PC-9 (cell line): Measurements from ENCODE around the gene PI4KA. TPM values are rescaled to one million over a fixed set of nuclear protein-coding genes. Genes with fewer than 3 reads are reported as not detected.
"Not testable (repeated sequence)": the region's sequence is repeated elsewhere in the genome, so short reads cannot be mapped to it uniquely, and the experiment has no call there.

Experiments
- BruUV-seq: library from RNA; stranded (reverse); fragments of 400-500 nt; replicated peaks from 2 replicates; lab custom pipeline; 2021; lab: Mats Ljungman, UMichigan
- CTCF ChIA-PET: fragments of 300-600 bp; sonication (Branson Sonifier 250); formaldehyde crosslinking; loops from one replicate; lab custom pipeline; 2022; ENCODE audit warnings: antibody characterized with exemption; lab: Charles Lee
- POLR2A ChIA-PET: fragments of 300-600 bp; sonication (Branson Sonifier 250); formaldehyde crosslinking; loops from one replicate; lab custom pipeline; 2022; ENCODE audit warnings: antibody characterized with exemption; ENCODE audit not compliant: unreplicated experiment; lab: Charles Lee
- DNase-seq, 2 experiments: peaks; one replicate each; pipeline versions ENCODE4 v3.0.0 to v3.0.0-alpha.2; 2015 to 2022; ENCODE audit warnings: mixed read lengths in 1 of 2
- H2AFZ ChIP-seq: fragments of 200-600 bp; sonication (generic); 2 replicates; pipeline ENCODE4 v1.8.1; 2017; ENCODE audit warnings: antibody characterized with exemption
- H3F3A ChIP-seq: fragments of 200-600 bp; sonication (generic); 2 replicates; pipeline ENCODE4 v1.8.1; 2017; ENCODE audit warnings: antibody characterized with exemption, mild to moderate bottlenecking, low read depth; ENCODE audit not compliant: insufficient read depth
- H3K27ac ChIP-seq: fragments of 200-600 bp; sonication (generic); 2 replicates; pipeline ENCODE4 v1.6.1; 2016; ENCODE audit warnings: mixed run types
- H3K27me3 ChIP-seq: fragments of 200-600 bp; sonication (generic); 2 replicates; pipeline ENCODE4 v1.6.1; 2016; ENCODE audit warnings: low read depth, mixed run types; ENCODE audit not compliant: insufficient read depth
- H3K36me3 ChIP-seq: fragments of 200-600 bp; sonication (generic); 2 replicates; pipeline ENCODE4 v1.6.1; 2016; ENCODE audit warnings: low read depth, mixed run types
- H3K4me1 ChIP-seq: fragments of 200-600 bp; sonication (generic); replicated peaks from 2 replicates; pipeline ENCODE4 v1.6.1; 2016; ENCODE audit warnings: mixed run types; ENCODE audit not compliant: insufficient read depth
- H3K4me2 ChIP-seq: fragments of 200-600 bp; sonication (generic); 2 replicates; pipeline ENCODE4 v1.6.1; 2017; ENCODE audit warnings: mixed run types
- H3K4me3 ChIP-seq: fragments of 200-600 bp; sonication (generic); 2 replicates; pipeline ENCODE4 v1.6.1; 2016; ENCODE audit warnings: mixed run types
- H3K79me2 ChIP-seq: fragments of 200-600 bp; sonication (generic); 2 replicates; pipeline ENCODE4 v1.6.1; 2017; ENCODE audit warnings: low read depth, mixed run types
- H3K9me2 ChIP-seq: fragments of 200-600 bp; sonication (generic); 2 replicates; pipeline ENCODE4 v1.8.1; 2017; ENCODE audit warnings: mild to moderate bottlenecking; ENCODE audit not compliant: insufficient read depth
- H3K9me3 ChIP-seq: fragments of 200-600 bp; sonication (generic); 2 replicates; pipeline ENCODE4 v1.8.1; 2016; ENCODE audit warnings: low read depth; ENCODE audit not compliant: insufficient read depth
- H4K20me1 ChIP-seq: fragments of 200-600 bp; sonication (generic); 2 replicates; pipeline ENCODE4 v1.8.1; 2017; ENCODE audit not compliant: insufficient read depth
- EZH2 ChIP-seq: fragments of 200-600 bp; sonication (generic); IDR thresholded peaks from 2 replicates; pipeline ENCODE4 v1.8.0; 2017; ENCODE audit warnings: antibody characterized with exemption, low read depth
- intact Hi-C: fragments of 100-400 bp; cut with micrococcal nuclease; formaldehyde crosslinking; loops from one replicate; pipeline ENCODE4 v1.10.0; 2022; ENCODE audit not compliant: unreplicated experiment
- total RNA-seq: library from RNA; stranded (reverse); gene quantifications from 2 replicates; pipeline ENCODE4 v1.2.3, GENCODE V29; 2021
- TF ChIP-seq, protein P1 (sequence below): fragments of 200-600 bp; sonication (generic); conservative IDR thresholded peaks from 2 replicates; pipeline ENCODE4 v1.6.1; 2017; ENCODE audit warnings: mixed run types, antibody characterized with exemption, mild to moderate bottlenecking, moderate library complexity

The PI4KA gene
- total RNA-seq, 1 experiment from 2014 or later = 27.9 TPM

DNA sequence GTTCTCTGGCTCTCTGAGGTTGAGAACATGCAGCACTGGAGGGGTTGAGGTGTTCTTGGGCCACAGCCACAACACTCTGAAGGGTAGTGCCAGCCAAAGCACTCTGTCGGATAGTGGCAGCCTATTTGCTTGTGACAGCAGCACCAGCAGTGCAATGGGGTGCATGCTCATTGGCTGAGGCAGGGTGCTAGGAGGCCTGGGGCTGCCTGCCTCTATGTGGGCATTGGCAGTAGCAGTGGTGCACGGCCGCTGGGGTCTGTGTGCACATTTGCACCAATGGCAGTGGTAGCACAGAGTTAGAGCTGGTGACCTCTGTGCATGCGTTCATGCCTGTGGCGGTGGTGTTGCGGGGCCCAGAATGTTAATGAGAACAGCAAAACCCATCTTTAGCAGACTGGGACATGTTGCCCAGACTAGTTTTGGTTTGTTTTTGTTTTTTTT is 25.4 kb downstream of the PI4KA start:
- Histone ChIP-seq H3K27ac (no peak overlapping the region), H3K79me2 (no peaks in the 10 kb centered on the region), H4K20me1 (no peaks in the 10 kb centered on the region), H3K27me3 (no peaks in the 10 kb centered on the region), H3K9me3 (no peaks in the 10 kb centered on the region), H3K4me2 (no peak overlapping the region), H3K4me3 (no peak overlapping the region), H3K36me3 (no peaks in the 10 kb centered on the region), H3F3A (no peaks in the 10 kb centered on the region), H3K4me1 (no peaks in the 10 kb centered on the region), H3K9me2 (no peaks in the 10 kb centered on the region), H2AFZ (no peak overlapping the region)
- intact Hi-C loops = no loop called here
- ChIA-PET CTCF (no interaction called here), POLR2A (no interaction called here)
- DNase-seq = no peak
- no TSS peak for BruUV-seq
- TF ChIP-seq, protein P1, sequence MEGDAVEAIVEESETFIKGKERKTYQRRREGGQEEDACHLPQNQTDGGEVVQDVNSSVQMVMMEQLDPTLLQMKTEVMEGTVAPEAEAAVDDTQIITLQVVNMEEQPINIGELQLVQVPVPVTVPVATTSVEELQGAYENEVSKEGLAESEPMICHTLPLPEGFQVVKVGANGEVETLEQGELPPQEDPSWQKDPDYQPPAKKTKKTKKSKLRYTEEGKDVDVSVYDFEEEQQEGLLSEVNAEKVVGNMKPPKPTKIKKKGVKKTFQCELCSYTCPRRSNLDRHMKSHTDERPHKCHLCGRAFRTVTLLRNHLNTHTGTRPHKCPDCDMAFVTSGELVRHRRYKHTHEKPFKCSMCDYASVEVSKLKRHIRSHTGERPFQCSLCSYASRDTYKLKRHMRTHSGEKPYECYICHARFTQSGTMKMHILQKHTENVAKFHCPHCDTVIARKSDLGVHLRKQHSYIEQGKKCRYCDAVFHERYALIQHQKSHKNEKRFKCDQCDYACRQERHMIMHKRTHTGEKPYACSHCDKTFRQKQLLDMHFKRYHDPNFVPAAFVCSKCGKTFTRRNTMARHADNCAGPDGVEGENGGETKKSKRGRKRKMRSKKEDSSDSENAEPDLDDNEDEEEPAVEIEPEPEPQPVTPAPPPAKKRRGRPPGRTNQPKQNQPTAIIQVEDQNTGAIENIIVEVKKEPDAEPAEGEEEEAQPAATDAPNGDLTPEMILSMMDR = no peak
- TF ChIP-seq EZH2 = no peak

DNA sequence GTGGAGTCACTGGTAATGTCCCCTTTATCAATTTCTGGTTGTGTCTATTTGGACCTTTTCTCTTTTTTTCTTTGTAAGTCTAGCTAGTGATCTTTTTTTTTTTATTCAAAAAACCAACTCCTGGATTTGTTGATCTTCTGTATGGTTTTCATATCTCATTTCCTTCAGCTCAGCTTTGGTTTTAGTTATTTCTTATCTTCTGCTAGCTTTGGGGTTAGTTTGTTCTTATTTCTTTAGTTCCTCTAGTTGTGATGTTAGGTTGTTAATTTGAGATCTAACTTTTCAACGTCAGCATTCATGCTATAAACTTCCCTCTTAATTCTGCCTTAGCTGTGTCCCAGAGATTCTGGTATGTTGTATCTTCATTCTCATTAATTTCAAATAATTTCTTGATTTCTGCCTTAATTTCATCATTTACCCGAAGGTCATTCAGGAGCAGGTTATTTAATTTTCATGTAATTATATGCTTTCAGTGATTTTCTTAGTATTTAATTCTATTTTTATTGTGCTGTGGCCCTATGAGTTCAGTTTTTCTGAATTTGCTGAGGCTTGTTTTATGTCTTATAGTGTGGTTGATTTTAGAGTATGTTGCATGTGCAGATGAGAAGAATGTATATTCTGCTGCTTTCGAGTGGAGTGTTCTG is 29.0 kb downstream of the PI4KA start:
- H3K9me3 ChIP-seq = no peaks in the 10 kb centered on the region
- no peaks in the 10 kb centered on the region for H3K36me3 ChIP-seq
- BruUV-seq = no TSS peak
- no peaks in the 10 kb centered on the region for H4K20me1 ChIP-seq
- no peak overlapping the region for H3K4me3 ChIP-seq
- no peaks in the 10 kb centered on the region for H3K27me3 ChIP-seq
- no peak overlapping the region for H2AFZ ChIP-seq
- H3K27ac ChIP-seq = no peak overlapping the region
- H3K9me2 ChIP-seq = no peaks in the 10 kb centered on the region
- H3F3A ChIP-seq = no peaks in the 10 kb centered on the region
- no peaks in the 10 kb centered on the region for H3K79me2 ChIP-seq
- intact Hi-C loops = no loop called here
- POLR2A ChIA-PET = no interaction called here
- TF ChIP-seq EZH2 = no peak
- TF ChIP-seq, protein P1 = no peak
- no peaks in the 10 kb centered on the region for H3K4me1 ChIP-seq
- no peak for DNase-seq
- CTCF ChIA-PET = interaction anchor here (0.6 kb wide), 1 partner anchor 46 kb away, joined by 4 read pairs; no protein-coding TSS in a partner anchor
- no peak overlapping the region for H3K4me2 ChIP-seq

DNA sequence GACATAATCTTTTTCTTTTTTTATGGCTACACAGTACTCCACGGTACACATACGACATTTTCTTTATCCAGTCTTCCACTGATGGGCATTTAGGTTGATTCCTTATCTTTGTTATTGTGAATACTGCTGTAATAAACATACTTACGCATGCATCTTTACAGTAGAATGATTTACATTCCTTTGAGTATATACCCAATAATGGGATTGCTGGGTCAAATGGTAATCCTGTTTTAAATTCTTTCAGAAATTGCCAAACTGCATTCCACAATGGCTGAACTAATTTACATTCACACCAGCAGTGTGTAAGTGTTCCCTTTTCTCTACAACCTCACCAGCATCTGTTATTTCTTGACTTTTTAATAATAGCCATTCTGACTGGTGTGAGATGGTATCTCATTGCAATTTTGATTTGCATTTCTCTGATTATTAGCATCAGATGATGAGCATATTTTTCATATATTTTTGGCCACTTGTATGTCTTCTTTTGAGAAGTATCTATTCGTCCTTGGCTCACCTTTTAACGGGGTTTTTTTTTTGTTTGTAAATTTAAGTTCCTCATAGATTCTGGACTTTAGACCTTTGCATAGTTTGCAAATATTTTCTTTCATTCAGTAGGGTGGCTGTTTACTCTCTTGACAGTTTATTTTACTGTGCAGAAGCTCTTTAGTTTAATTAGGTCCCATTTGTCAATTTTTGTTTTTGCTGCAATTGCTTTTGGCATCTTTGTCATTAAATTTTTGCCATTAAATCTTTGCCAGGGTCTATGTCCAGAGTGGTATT is 32.0 kb downstream of the PI4KA start:
- H3K4me2 ChIP-seq, intact Hi-C loops: not testable (repeated sequence)

More for the DNA sequence above, 32.0 kb downstream of the PI4KA start:
- H3K9me3 ChIP-seq, H3K4me1 ChIP-seq, CTCF ChIA-PET, H3K9me2 ChIP-seq, H3K79me2 ChIP-seq, BruUV-seq, H3K36me3 ChIP-seq, H3F3A ChIP-seq, H2AFZ ChIP-seq, H3K27me3 ChIP-seq, DNase-seq, POLR2A ChIA-PET, H3K4me3 ChIP-seq, H3K27ac ChIP-seq, H4K20me1 ChIP-seq: not testable (repeated sequence)
